ENCODE data around the gene FOXO3. TPM values are rescaled to one million over a fixed set of nuclear protein-coding genes. Genes with fewer than 3 reads are reported as not detected.
A peak's percentile ranks its signal among the peaks of the same experiment; 100 is the strongest.

Gene FOXO3
- total RNA-seq, 1 donor from 2014 or later = 91.5 TPM

- H3K27ac ChIP-seq = peak overlapping the region; percentile 98
- DNase-seq (ENCODE audit: low spot score in 2 of 2) = peak in 1 of 2 donors; percentile 68
- H3K9me3 ChIP-seq = no peaks in the 10 kb centered on the region
- peaks cover 0 to 13% of the 10 kb centered on the region in 2 donors for H3K36me3 ChIP-seq
- peak overlapping the region; percentile 87 to 93 for H3K4me3 ChIP-seq
- no peaks in the 10 kb centered on the region for H3K27me3 ChIP-seq
- no peak for TF ChIP-seq CTCF (IDR thresholded peaks at IDR 0.05)
- intact Hi-C loops (cut with DNase I) = loop anchor here (2.0 kb wide), 1 partner anchor 821 kb away; the partner anchor contains the start of gene CD164
- peaks cover 0 to 27% of the 10 kb centered on the region in 2 donors for H3K4me1 ChIP-seq
These were observed 1.2 kb downstream of the FOXO3 start for GRCh38 chr6:108561742-108562502.

GRCh38 chr6:108562503-108562993 is 1.8 kb downstream of the FOXO3 start:
- intact Hi-C loops (cut with DNase I) = no loop called here
- peaks cover 2 to 30% of the 10 kb centered on the region in 2 donors for H3K4me1 ChIP-seq
- H3K36me3 ChIP-seq = peaks cover 6 to 19% of the 10 kb centered on the region in 2 donors
- peak; percentile 60 to 84 for DNase-seq (ENCODE audit: low spot score in 2 of 2)
- H3K27me3 ChIP-seq = no peaks in the 10 kb centered on the region
- H3K9me3 ChIP-seq = no peaks in the 10 kb centered on the region
- no peak for TF ChIP-seq CTCF (IDR thresholded peaks at IDR 0.05)
- H3K27ac ChIP-seq = peak overlapping the region; percentile 98
- H3K4me3 ChIP-seq = peak overlapping the region; percentile 87 to 93

GRCh38 chr6:108563292-108563691 is 2.6 kb downstream of the FOXO3 start:
- intact Hi-C loops (cut with DNase I) = no loop called here
- no peak for DNase-seq (ENCODE audit: low spot score in 2 of 2)
- Histone ChIP-seq H3K4me3 (peak overlapping the region; percentile 87 to 93), H3K4me1 (peaks cover 2 to 36% of the 10 kb centered on the region in 2 donors), H3K9me3 (no peaks in the 10 kb centered on the region), H3K27me3 (no peaks in the 10 kb centered on the region), H3K36me3 (peaks cover 7 to 26% of the 10 kb centered on the region in 2 donors), H3K27ac (peak overlapping the region; percentile 98)
- no peak for TF ChIP-seq CTCF (IDR thresholded peaks at IDR 0.05)

GRCh38 chr6:108564178-108564577 is 3.5 kb downstream of the FOXO3 start:
- intact Hi-C loops (cut with DNase I) = loop anchor here (2.0 kb wide), 1 partner anchor 25 kb away; no protein-coding TSS in a partner anchor
- peak overlapping the region; percentile 98 for H3K27ac ChIP-seq
- TF ChIP-seq CTCF (IDR thresholded peaks at IDR 0.05) = no peak
- DNase-seq (ENCODE audit: low spot score in 2 of 2) = peak in 1 of 2 donors; percentile 63
- H3K27me3 ChIP-seq = no peaks in the 10 kb centered on the region
- H3K4me3 ChIP-seq = peak overlapping the region; percentile 87 to 93
- no peaks in the 10 kb centered on the region for H3K9me3 ChIP-seq
- H3K4me1 ChIP-seq = peaks cover 2 to 35% of the 10 kb centered on the region in 2 donors
- H3K36me3 ChIP-seq = peaks cover 8 to 34% of the 10 kb centered on the region in 2 donors

- no peaks in the 10 kb centered on the region for H3K9me3 ChIP-seq
- peak overlapping the region; percentile 98 for H3K27ac ChIP-seq
- intact Hi-C loops (cut with DNase I) = loop anchor here (2.0 kb wide), 1 partner anchor 24 kb away; no protein-coding TSS in a partner anchor
- TF ChIP-seq CTCF (IDR thresholded peaks at IDR 0.05) = no peak
- H3K4me1 ChIP-seq = peaks cover 2 to 41% of the 10 kb centered on the region in 2 donors
- H3K36me3 ChIP-seq = peaks cover 18 to 44% of the 10 kb centered on the region in 2 donors
- peak in 1 of 2 donors; percentile 38 for DNase-seq (ENCODE audit: low spot score in 2 of 2)
- H3K27me3 ChIP-seq = no peaks in the 10 kb centered on the region
- H3K4me3 ChIP-seq = peak overlapping the region; percentile 87 to 93
These were observed 4.5 kb downstream of the FOXO3 start for GRCh38 chr6:108565091-108565766.
